ENCODE measurements around the gene SLC24A3.

Gene SLC24A3

DNA sequence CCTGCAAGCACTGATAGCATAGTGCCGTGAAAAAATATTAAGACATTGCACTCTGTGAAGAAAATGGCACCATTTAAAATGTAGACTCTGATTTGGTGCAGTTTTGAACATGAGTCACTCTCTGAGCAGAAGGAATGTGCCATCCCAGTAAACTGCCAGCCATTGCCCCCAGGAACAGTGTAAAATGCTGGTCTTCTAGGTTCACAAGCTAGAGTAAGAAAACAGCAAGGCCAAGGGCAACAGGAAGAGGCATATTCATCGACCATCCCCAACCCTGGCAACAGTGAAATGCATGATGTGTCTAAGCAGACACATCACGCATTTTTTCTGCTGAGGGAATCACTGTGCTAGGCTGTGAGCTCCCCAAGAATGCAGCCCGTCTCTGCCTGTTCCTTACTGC, 382.5 kb downstream of the SLC24A3 start:
- no peak for DNase-seq (ENCODE audit: low read depth in 2 of 2)

DNA sequence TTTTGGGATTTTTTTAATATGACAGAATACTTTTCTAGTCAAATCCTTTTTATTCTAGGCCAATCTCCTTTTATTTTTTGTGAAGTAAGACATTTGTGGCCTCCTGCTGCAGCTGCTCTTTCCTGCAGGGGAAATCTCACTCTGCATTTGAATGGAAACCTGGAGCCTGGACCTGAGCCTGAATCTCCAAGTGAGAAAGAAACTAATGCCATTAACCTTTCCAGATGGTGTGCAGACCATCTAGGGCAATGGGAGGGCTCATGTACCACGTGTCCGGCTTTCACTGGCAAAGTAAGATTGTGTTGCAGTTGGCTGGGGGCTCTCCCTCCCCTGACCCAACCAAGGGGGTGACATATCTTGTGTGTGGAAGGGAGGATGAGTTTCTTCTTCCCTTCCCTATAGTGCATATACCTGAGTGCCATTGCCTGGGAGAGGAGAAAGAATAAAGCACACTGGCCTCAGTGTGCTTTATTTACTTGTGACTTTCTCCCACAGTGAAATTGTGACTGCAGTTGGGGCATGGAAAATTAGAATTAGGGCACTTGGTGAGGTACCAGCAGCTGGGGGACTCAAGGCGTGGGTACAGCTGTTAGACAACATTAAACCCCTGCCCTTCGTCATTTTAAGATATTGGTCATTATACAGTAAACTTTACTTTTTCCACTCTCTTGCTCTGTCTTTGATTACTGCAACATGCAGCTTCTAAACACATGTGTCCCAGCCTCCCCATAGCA, 385.8 kb downstream of the SLC24A3 start:
- no peak for DNase-seq (ENCODE audit: low read depth in 2 of 2)

DNA sequence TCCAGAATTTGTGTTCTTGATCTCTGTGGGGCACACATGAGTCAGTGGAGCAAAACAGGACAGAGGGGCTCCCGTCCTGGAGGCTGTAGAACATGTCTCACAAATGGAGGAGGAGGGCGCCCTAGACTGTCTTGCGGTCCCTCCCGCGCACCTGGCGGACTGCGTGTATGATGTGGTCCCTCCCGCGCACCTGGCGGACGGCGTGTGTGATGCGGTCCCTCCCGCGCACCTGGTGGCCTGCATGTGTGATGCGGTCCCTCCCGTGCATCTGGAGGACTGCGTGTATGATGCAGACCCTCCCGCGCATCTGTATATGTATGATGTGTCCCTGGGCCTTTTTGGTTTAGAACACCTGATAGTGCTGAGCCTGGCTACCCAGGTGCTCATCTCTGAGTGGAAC, 386.8 kb downstream of the SLC24A3 start:
- DNase-seq (ENCODE audit: low read depth in 2 of 2) = no peak

DNA sequence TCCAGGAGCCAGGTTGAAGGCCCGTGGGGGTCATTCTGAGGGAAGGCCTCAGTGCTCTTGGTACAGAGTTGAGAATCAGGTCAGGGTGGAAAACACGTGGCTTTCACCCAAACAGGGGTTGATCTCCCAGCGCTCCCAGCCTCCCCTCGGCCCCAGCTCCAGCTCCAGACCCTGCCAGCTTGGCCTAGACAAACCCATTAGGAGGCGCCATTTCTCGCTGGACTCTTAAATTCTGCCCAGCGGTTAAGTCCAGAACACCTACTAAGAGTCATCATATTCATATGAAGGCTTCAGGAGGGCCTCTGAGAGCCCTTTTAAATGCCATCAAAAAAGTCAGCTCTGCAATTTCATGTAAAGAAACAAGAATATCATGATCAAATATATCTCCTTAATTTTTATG, 387.6 kb downstream of the SLC24A3 start:
- DNase-seq (ENCODE audit: low read depth in 2 of 2) = no peak

- DNase-seq (ENCODE audit: low read depth in 2 of 2) = no peak
These were observed 388.8 kb downstream of the SLC24A3 start for GRCh38 chr20:19601126-19601810.

GRCh38 chr20:19602675-19603375, 390.4 kb downstream of the SLC24A3 start:
- no peak for DNase-seq (ENCODE audit: low read depth in 2 of 2)

DNA sequence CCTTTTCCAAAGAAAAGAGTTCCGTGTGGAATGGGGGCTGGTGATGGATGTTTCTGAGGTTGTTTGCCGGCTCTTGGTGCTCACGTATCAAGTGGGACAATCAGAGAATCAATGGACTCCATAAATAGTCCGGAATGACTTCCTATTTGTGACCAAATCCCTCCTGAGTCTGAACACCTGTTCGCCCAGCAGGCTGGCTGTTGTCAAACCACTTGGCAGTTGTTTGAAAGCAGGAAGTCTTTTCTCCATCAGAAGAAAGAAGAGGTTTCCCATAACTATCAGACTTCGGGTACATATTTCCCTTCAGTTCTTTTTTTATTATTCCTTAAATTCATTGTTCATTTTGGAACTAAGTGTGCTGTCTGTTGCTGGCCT, 390.9 kb downstream of the SLC24A3 start:
- no peak for DNase-seq (ENCODE audit: low read depth in 2 of 2)

DNA sequence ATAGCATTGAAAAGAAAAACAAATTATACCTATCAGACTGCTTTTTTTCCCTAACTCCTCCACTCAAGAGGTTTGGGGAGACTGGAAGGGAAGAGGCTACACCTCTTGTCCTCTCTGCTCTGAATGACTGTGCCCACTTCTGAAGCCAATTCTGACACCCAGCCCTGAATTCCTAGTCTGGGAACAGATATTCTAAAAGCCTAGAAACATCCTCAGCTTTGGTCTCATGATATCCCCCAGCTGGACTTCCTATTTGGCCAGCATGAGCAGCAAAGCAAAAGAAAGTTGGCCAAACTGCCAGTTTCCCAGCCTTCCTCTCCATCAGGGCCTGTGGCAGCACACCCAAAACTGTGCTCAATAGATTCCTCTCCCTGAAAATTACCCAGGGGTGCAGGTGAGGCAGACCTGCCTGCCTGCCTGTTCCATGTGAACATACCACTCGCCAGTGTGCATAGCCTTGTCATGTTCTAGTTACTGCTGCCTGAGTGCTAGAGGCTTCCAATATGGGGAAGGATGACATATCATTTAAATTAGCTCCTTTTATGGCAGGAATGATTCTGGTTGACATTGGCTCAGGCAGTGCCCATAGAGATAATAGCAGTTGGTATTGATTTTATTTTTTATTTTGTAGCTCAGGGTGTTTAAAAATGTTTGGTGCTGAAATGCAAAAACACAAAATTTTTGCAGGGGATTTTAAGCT, 393.5 kb downstream of the SLC24A3 start:
- DNase-seq (ENCODE audit: low read depth in 2 of 2) = no peak

- no peak for DNase-seq (ENCODE audit: low read depth in 2 of 2)
These were observed 397.3 kb downstream of the SLC24A3 start for GRCh38 chr20:19609642-19610223.

GRCh38 chr20:19615629-19616028, 403.2 kb downstream of the SLC24A3 start:
- DNase-seq (ENCODE audit: low read depth in 2 of 2) = no peak

GRCh38 chr20:19616081-19616480, 403.6 kb downstream of the SLC24A3 start:
- no peak for DNase-seq (ENCODE audit: low read depth in 2 of 2)

DNA sequence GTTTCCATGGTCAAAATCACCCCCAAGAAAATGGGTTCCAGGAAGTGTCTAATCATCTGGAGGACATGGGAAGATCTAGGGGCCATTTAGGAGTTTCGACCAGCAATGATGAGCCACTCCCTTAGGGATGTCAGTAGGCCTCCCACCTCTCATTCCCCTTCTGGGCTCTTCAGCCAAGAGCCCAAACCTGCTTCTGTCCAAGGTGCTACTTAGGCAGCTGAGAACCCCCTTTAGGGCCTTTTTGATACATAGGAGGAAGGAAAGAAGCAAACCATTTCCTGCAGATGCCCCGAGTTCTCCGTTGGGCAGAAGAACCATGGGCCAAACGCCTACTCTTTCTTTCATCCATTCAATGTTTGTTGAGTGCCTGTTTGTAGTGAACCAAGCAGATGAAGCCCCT, 404.2 kb downstream of the SLC24A3 start:
- DNase-seq (ENCODE audit: low read depth in 2 of 2) = no peak

- no peak for DNase-seq (ENCODE audit: low read depth in 2 of 2)
These were observed 404.8 kb downstream of the SLC24A3 start for GRCh38 chr20:19617256-19617655.

- DNase-seq (ENCODE audit: low read depth in 2 of 2) = no peak
These were observed 406.3 kb downstream of the SLC24A3 start for GRCh38 chr20:19618711-19619110.

- DNase-seq (ENCODE audit: low read depth in 2 of 2) = no peak
These were observed 407.5 kb downstream of the SLC24A3 start for GRCh38 chr20:19619904-19620430.

GRCh38 chr20:19620446-19620845, 408.0 kb downstream of the SLC24A3 start:
- no peak for DNase-seq (ENCODE audit: low read depth in 2 of 2)

GRCh38 chr20:19621072-19621471, 408.6 kb downstream of the SLC24A3 start:
- no peak for DNase-seq (ENCODE audit: low read depth in 2 of 2)

GRCh38 chr20:19624221-19624965, 412.0 kb downstream of the SLC24A3 start:
- DNase-seq (ENCODE audit: low read depth in 2 of 2) = no peak

DNA sequence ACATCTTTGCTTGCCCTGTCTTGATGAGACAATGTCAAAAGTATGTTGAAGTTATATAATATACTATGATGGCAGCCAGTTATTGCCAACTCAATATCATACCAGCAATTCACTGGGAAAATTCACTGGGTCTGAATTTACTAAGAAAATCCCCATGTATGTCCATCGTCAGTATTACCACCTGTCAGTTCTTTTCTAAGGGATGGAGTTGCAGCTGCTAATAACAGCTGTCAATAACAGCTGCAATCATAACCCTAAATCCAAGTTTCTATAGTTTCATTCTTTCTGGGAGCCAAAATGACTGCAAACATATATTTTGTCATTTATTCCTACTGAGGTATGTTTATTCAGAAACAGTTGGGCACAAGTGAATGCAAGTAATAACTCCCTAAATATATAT, 413.0 kb downstream of the SLC24A3 start:
- DNase-seq (ENCODE audit: low read depth in 2 of 2) = no peak

- DNase-seq (ENCODE audit: low read depth in 2 of 2) = no peak
These were observed 414.5 kb downstream of the SLC24A3 start for GRCh38 chr20:19626896-19627295.

DNA sequence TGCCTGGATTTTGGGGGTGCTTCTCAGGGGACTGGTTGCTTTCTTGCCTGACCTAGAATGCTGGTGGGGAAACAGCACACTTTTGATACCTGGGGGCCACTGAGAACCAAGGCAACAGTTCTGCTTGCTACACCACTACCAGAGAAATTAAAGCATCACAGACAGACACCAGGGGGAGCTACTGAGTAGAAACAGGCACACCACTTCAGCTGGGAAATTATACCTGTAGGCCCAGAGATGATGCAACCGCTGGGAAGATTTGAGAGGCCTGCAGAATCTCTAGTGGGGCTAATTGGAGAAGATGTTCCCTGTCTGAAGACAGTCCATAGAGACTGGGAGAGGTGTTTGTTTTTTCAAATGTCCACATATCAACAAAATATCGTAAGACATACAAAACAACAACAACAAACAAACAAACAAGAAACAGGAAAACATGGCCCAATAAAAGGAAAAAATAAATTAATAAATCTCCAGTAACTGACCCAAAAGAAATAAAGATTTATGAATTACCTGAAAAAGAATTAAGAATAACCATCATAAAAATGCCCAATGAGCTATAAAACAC, 416.2 kb downstream of the SLC24A3 start:
- no peak for DNase-seq (ENCODE audit: low read depth in 2 of 2)
